Measurements from ENCODE around the gene CEP41. TPM values are rescaled to one million over a fixed set of nuclear protein-coding genes. Genes with fewer than 3 reads are reported as not detected.

CEP41 gene
- polyA plus RNA-seq, 1 donor from 2014 or later, result 47.0 TPM

DNA sequence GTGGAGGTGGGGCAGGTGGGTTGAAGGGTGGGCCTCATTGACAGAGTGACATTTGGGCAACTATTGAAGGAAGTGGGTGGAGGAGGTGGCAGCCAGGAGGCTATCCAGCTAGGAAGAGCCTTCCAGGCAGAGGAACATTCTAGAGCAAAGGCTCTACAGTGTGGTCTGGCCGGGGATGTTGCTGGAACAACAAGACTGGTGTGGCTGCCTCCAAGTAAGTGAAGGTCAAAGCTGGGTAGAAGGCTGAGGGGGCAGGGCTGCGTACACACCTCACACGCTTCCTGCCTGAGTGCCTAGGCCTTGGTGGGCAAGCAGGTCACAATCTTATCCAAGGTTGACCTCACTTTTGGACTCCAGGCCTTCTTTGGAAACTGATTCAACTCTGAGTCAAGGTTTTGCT is 53.9 kb downstream of the CEP41 start:
- Histone ChIP-seq H2AFZ (ENCODE audit: low read depth, low read length) (no peak overlapping the region), H3K4me3 (ENCODE audit: low read length) (no peak overlapping the region), H3K9me3 (ENCODE audit: low read length) (no peaks in the 10 kb centered on the region), H3K9me2 (ENCODE audit: insufficient read depth, low read length) (no peaks in the 10 kb centered on the region), H3K4me2 (ENCODE audit: low read length) (no peak overlapping the region), H4K20me1 (ENCODE audit: insufficient read depth) (no peaks in the 10 kb centered on the region), H3K9ac (ENCODE audit: low read length) (no peak overlapping the region), H3K27me3 (ENCODE audit: insufficient read depth, low read depth, low read length) (no peaks in the 10 kb centered on the region), H3K79me2 (replicated peaks; ENCODE audit: insufficient read depth, low read length) (no peaks in the 10 kb centered on the region), H3F3A (ENCODE audit: insufficient read depth, low read length, poor library complexity, severe bottlenecking) (no peaks in the 10 kb centered on the region), H3K36me3 (ENCODE audit: insufficient read depth, low read length) (no peaks in the 10 kb centered on the region), H3K27ac (ENCODE audit: low read length) (no peak overlapping the region)
- TF ChIP-seq EP300 (conservative IDR thresholded peaks at IDR 0.05; ENCODE audit: poor library complexity, severe bottlenecking), result no peak
- no peak for TF ChIP-seq REST (IDR thresholded peaks at IDR 0.05; ENCODE audit: borderline replicate concordance)
- TF ChIP-seq POLR2AphosphoS5 (IDR thresholded peaks at IDR 0.05), result no peak
- TF ChIP-seq SMC3 (conservative IDR thresholded peaks at IDR 0.05; ENCODE audit: poor library complexity), result no peak
- TF ChIP-seq, protein P1, sequence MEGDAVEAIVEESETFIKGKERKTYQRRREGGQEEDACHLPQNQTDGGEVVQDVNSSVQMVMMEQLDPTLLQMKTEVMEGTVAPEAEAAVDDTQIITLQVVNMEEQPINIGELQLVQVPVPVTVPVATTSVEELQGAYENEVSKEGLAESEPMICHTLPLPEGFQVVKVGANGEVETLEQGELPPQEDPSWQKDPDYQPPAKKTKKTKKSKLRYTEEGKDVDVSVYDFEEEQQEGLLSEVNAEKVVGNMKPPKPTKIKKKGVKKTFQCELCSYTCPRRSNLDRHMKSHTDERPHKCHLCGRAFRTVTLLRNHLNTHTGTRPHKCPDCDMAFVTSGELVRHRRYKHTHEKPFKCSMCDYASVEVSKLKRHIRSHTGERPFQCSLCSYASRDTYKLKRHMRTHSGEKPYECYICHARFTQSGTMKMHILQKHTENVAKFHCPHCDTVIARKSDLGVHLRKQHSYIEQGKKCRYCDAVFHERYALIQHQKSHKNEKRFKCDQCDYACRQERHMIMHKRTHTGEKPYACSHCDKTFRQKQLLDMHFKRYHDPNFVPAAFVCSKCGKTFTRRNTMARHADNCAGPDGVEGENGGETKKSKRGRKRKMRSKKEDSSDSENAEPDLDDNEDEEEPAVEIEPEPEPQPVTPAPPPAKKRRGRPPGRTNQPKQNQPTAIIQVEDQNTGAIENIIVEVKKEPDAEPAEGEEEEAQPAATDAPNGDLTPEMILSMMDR (IDR thresholded peaks at IDR 0.05; ENCODE audit: poor library complexity, severe bottlenecking), result no peak
- no peak for TF ChIP-seq EZH2 (IDR thresholded peaks at IDR 0.05; ENCODE audit: borderline replicate concordance, insufficient read depth, low read length, poor library complexity, severe bottlenecking)
- no peak for TF ChIP-seq MXI1 (conservative IDR thresholded peaks at IDR 0.05; ENCODE audit: poor library complexity, severe bottlenecking)
- no peak for TF ChIP-seq RAD21 (conservative IDR thresholded peaks at IDR 0.05)

GRCh38 chr7:130385600-130386066 is 55.2 kb downstream of the CEP41 start:
- TF ChIP-seq TAF1 (IDR thresholded peaks at IDR 0.05; ENCODE audit: low read depth), result no peak
- no peak for TF ChIP-seq EZH2 (IDR thresholded peaks at IDR 0.05; ENCODE audit: borderline replicate concordance, insufficient read depth, low read length, poor library complexity, severe bottlenecking)
- TF ChIP-seq REST (IDR thresholded peaks at IDR 0.05; ENCODE audit: borderline replicate concordance), result no peak
- TF ChIP-seq MXI1 (conservative IDR thresholded peaks at IDR 0.05; ENCODE audit: poor library complexity, severe bottlenecking), result no peak
- no peak for TF ChIP-seq POLR2AphosphoS5 (IDR thresholded peaks at IDR 0.05)
- TF ChIP-seq EP300 (conservative IDR thresholded peaks at IDR 0.05; ENCODE audit: poor library complexity, severe bottlenecking), result no peak
- no peak for TF ChIP-seq RAD21 (conservative IDR thresholded peaks at IDR 0.05)
- TF ChIP-seq, protein P1 (IDR thresholded peaks at IDR 0.05; ENCODE audit: poor library complexity, severe bottlenecking), result no peak
- no peak for TF ChIP-seq SMC3 (conservative IDR thresholded peaks at IDR 0.05; ENCODE audit: poor library complexity)
- no peaks in the 10 kb centered on the region for H3K9me2 ChIP-seq (ENCODE audit: insufficient read depth, low read length)
- no peak overlapping the region for H3K4me2 ChIP-seq (ENCODE audit: low read length)
- no peak overlapping the region for H3K9ac ChIP-seq (ENCODE audit: low read length)
- H3K27me3 ChIP-seq (ENCODE audit: insufficient read depth, low read depth, low read length), result no peaks in the 10 kb centered on the region
- H3F3A ChIP-seq (ENCODE audit: insufficient read depth, low read length, poor library complexity, severe bottlenecking), result no peaks in the 10 kb centered on the region
- H3K79me2 ChIP-seq (replicated peaks; ENCODE audit: insufficient read depth, low read length), result no peaks in the 10 kb centered on the region
- H3K36me3 ChIP-seq (ENCODE audit: insufficient read depth, low read length), result no peaks in the 10 kb centered on the region
- no peaks in the 10 kb centered on the region for H4K20me1 ChIP-seq (ENCODE audit: insufficient read depth)
- no peak overlapping the region for H3K27ac ChIP-seq (ENCODE audit: low read length)
- H3K9me3 ChIP-seq (ENCODE audit: low read length), result no peaks in the 10 kb centered on the region
- H2AFZ ChIP-seq (ENCODE audit: low read depth, low read length), result no peak overlapping the region
- no peak overlapping the region for H3K4me3 ChIP-seq (ENCODE audit: low read length)

Measured in neural cell (in vitro differentiated cells).